ACC112 (cell line): ENCODE results near the gene PRAF2.

Source experiments
- H2AFZ ChIP-seq: fragments of 200-600 bp; sonication (generic); one replicate; pipeline ENCODE4 v1.6.0; 2017; ENCODE audit warnings: antibody characterized with exemption, low read length; ENCODE audit not compliant: unreplicated experiment
- H3K27ac ChIP-seq: fragments of 200-600 bp; sonication (generic); 2 replicates; pipeline ENCODE4 v1.5.1; 2014; ENCODE audit warnings: low read depth, mild to moderate bottlenecking, antibody characterized with exemption, low read length, moderate library complexity
- H3K27me3 ChIP-seq: fragments of 200-600 bp; sonication (generic); 2 replicates; pipeline ENCODE4 v1.6.1; 2014; ENCODE audit warnings: mild to moderate bottlenecking, antibody characterized with exemption, low read length, moderate library complexity, mixed read lengths; ENCODE audit not compliant: insufficient read depth
- H3K36me3 ChIP-seq: fragments of 200-600 bp; sonication (generic); 2 replicates; pipeline ENCODE4 v1.6.1; 2016; ENCODE audit warnings: mild to moderate bottlenecking, antibody characterized with exemption, low read length, moderate library complexity, mixed read lengths; ENCODE audit not compliant: insufficient read depth
- H3K4me1 ChIP-seq: fragments of 200-600 bp; sonication (generic); one replicate; pipeline ENCODE4 v1.6.1; 2016; ENCODE audit warnings: low read length, mixed read lengths; ENCODE audit not compliant: insufficient read depth, unreplicated experiment, control insufficient read depth
- H3K4me3 ChIP-seq: fragments of 200-600 bp; sonication (generic); 2 replicates; pipeline ENCODE4 v1.5.1; 2014; ENCODE audit warnings: mild to moderate bottlenecking, low read depth, low read length
- H3K79me2 ChIP-seq: fragments of 200-600 bp; sonication (generic); one replicate; pipeline ENCODE4 v1.6.0; 2016; ENCODE audit warnings: low read length; ENCODE audit not compliant: control insufficient read depth, unreplicated experiment, insufficient read depth

Gene PRAF2

DNA sequence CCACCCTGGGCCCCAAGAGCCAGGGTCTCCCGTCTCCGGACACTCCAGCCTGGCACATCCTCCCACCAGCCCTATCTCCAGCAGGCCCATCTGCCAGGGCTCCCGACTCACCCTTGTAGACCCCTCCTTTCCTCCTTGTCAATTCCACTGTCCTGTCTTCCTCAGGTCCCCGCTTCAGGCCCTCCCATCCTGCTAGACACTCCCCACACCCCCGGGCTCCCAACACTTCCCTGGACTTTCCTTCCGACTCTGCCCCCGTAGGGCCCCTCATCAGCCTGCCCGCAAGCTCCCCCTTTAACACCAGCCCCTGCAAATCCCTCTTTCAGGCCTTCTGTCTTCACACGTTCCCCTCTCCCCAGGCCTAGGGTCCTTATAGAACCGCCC is 1.1 kb downstream of the PRAF2 start:
- peaks cover 4% of the 10 kb centered on the region for H3K4me1 ChIP-seq

DNA sequence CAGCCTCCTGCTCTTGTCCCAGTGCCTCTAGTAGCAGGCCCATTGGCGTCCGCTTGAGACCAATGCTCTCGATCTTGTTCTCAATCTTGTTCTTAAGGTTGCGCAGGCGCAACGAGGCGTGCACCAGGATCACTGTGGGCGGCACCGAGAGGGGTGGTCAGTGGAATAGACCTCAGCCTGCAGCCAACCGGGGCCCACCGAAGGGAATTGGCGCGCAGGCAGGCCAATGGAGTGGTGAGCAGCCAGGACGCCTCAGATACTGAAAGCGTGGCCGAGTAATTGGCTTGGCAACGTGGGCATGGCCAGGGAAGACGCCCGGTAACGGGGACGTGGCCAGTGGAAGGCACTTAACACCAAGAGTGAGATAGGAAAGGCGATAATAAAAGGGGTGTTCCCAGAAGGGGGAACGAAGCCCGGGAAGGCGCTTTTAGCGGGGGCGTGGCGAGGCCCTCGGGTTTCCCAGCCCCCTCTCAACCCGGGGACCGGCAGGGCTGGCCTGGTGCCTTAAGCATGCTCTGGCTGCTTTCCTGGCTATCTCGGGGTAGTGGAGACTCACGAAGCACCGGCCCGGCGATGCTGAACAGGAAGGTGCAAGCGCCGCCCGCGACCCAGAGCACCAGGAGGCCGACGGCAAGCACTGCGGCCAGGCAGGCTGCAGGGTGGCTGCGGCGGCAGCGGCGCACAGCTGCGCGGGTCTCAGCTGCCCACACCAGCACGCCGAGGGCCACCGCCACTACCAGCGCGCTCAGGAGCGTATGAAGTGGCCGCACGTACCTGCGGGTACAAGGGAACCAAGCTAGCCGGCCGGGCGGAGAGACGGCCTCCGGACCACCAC is 1.7 kb downstream of the PRAF2 start:
- Histone ChIP-seq H3K36me3 (no peaks in the 10 kb centered on the region), H3K79me2 (peaks cover 6% of the 10 kb centered on the region), H2AFZ (no peak overlapping the region), H3K4me3 (peak overlapping the region; percentile 90), H3K27ac (no peak overlapping the region), H3K27me3 (no peaks in the 10 kb centered on the region), H3K4me1 (peaks cover 4% of the 10 kb centered on the region)

More for the DNA sequence above, 1.1 kb downstream of the PRAF2 start:
- Histone ChIP-seq H3K27ac (no peak overlapping the region), H3K4me3 (peak overlapping the region; percentile 90), H3K27me3 (no peaks in the 10 kb centered on the region), H2AFZ (no peak overlapping the region), H3K36me3 (no peaks in the 10 kb centered on the region), H3K79me2 (peaks cover 6% of the 10 kb centered on the region)

DNA sequence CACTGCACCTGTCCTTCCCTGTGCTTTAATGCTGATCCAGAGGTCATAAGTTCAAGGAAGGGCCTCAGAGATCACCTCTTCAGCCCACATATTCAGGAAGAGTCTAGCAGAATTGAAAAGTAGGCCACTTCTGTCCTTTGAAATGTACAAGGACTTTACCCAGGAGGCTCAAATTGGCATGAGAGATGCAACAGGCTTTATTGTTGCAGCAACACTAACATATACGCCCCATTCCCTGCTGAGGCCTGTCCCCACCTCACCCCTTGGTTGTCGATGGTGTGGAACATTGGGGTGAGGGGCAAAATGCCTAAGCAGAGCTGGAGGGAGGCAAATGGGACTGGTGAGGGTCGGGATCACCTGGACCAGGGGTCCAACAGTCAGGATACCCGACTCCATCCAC is 2.8 kb downstream of the PRAF2 start:
- Histone ChIP-seq H3K4me3 (no peak overlapping the region), H3K27ac (no peak overlapping the region), H3K79me2 (peaks cover 6% of the 10 kb centered on the region), H3K36me3 (no peaks in the 10 kb centered on the region), H3K4me1 (peaks cover 4% of the 10 kb centered on the region), H3K27me3 (no peaks in the 10 kb centered on the region), H2AFZ (no peak overlapping the region)

DNA sequence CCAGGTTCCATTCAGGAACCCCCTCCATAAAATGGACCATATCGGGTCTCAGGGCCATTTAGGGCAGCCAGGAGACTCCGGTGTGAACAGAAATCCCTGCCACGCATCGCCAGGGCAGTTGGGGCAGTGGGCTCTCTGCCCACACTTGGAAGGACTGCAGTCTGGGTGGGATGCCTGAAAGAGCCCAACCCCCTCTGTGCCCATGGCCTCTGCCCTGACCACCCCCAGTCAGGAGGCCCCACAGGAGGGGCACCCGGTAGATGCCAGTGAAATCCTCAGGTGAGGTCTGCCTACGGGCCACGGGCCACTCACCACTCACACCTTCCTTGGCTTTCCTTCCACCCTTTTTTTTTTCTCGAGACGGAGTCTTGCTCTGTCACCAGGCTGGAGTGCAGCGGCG is 4.8 kb downstream of the PRAF2 start:
- H2AFZ ChIP-seq, result no peak overlapping the region
- no peak overlapping the region for H3K4me3 ChIP-seq
- no peak overlapping the region for H3K27ac ChIP-seq
- no peaks in the 10 kb centered on the region for H3K36me3 ChIP-seq
- no peaks in the 10 kb centered on the region for H3K27me3 ChIP-seq
- H3K79me2 ChIP-seq, result peaks cover 6% of the 10 kb centered on the region
- H3K4me1 ChIP-seq, result no peaks in the 10 kb centered on the region

DNA sequence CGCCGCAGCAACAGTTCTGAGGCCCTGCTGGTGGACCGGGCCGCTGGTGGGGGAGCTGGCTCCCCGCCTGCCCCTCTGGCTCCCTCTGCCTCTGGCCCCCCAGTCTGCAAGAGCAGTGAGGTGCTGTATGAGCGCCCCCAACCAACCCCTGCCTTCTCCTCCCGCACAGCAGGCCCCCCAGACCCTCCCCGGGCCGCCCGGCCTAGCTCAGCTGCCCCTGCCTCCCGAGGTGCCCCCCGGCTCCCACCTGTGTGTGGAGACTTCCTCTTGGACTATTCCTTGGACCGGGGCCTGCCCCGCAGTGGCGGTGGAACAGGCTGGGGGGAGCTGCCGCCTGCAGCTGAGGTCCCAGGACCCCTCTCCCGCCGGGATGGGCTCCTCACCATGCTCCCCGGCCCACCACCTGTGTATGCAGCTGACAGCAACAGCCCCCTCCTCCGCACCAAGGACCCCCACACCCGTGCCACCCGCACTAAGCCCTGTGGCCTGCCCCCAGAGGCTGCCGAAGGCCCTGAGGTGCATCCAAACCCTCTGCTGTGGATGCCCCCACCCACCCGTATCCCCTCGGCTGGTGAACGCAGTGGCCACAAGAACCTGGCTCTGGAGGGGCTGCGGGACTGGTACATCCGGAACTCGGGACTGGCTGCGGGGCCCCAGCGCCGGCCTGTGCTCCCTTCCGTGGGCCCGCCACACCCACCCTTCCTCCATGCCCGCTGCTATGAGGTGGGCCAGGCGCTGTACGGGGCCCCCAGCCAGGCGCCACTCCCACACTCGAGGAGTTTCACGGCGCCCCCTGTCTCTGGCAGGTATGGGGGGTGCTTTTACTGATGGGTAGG is 6.3 kb downstream of the PRAF2 start:
- H3K36me3 ChIP-seq, result no peaks in the 10 kb centered on the region
- H3K27me3 ChIP-seq, result no peaks in the 10 kb centered on the region
- H2AFZ ChIP-seq, result no peak overlapping the region
- H3K27ac ChIP-seq, result no peak overlapping the region
- H3K79me2 ChIP-seq, result no peaks in the 10 kb centered on the region
- H3K4me1 ChIP-seq, result no peaks in the 10 kb centered on the region
- no peak overlapping the region for H3K4me3 ChIP-seq

DNA sequence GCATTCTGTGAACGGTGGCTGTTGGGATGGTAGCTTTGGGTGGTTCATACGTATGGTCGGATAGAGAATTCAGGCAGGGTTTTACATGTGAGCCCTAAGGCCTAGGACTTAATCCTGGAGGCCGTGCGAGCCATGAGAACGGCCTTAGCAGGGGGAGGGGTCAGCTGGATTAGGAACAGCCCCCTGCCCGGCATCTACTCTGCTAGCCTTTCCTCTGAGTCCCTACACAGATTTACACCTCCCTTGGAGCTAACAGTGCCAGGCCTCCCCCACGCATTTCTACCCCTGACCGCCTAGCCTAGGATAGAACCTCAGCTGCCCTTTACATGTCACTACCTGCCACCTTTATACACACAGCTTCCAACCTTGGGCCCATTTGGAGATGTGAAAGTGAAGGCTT is 7.1 kb downstream of the PRAF2 start:
- H3K79me2 ChIP-seq, result no peaks in the 10 kb centered on the region

DNA sequence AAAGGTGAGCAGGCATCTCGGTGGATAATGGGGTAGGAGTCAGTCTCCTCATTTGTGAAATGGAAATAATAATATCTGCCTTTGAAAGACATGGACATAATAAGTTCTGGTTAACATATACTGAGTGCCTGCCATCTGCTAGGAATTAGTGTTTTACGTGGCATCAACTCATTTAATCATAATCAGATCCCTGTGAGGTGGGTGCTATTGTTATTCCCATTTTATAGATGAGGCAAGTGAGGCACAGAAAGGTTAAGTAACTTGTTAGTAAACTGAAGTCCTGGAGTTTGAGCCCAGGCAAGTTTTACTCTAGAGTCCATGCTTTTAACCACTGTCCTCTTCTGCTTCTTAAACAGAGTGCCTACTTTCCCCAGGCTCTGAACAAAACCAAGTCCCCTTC is 7.5 kb downstream of the PRAF2 start:
- Histone ChIP-seq H3K27ac (no peak overlapping the region), H3K27me3 (no peaks in the 10 kb centered on the region), H3K36me3 (no peaks in the 10 kb centered on the region), H2AFZ (no peak overlapping the region), H3K79me2 (no peaks in the 10 kb centered on the region), H3K4me1 (no peaks in the 10 kb centered on the region), H3K4me3 (no peak overlapping the region)

More for the DNA sequence above, 7.1 kb downstream of the PRAF2 start:
- Histone ChIP-seq H3K4me3 (no peak overlapping the region), H3K27me3 (no peaks in the 10 kb centered on the region), H3K4me1 (no peaks in the 10 kb centered on the region), H2AFZ (no peak overlapping the region), H3K27ac (no peak overlapping the region), H3K36me3 (no peaks in the 10 kb centered on the region)

DNA sequence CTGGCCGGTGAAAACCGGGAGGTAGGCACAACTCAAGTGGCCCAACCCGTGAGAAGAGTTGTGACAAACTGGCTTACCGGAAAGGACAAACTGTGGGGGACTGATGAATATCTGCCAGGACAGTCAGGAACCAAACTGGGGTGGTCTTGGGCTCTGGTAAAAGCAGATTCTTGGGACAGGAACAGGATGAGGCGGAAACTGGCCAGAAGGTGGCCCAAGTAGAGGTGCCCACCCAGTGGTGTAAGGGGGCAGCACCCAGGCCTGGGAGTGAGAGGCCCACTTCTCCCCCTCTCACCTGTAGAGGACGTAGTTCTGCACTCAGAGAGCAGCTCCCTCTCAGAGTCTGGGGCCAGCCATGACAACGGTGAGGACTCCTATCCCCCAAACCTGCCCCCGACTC is 9.1 kb downstream of the PRAF2 start:
- Histone ChIP-seq H3K4me1 (no peaks in the 10 kb centered on the region), H3K27me3 (no peaks in the 10 kb centered on the region), H3K4me3 (no peak overlapping the region), H2AFZ (no peak overlapping the region), H3K36me3 (no peaks in the 10 kb centered on the region), H3K27ac (no peak overlapping the region), H3K79me2 (no peaks in the 10 kb centered on the region)

DNA sequence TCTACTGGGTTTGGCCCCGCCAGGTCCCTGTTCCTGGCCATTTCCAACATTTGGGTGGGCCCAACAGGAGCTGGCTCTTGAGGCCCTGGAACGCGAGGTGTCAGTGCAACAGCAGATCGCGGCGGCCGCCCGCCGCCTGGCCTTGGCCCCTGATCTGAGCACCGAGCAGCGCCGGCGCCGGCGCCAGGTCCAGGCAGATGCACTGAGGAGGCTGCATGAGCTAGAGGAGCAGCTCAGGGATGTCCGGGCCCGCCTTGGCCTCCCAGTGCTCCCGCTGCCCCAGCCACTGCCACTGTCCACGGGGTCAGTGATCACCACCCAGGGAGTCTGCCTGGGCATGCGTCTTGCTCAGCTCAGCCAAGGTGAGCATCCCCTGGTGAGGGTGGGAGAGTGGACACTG is 9.5 kb downstream of the PRAF2 start:
- Histone ChIP-seq H3K27me3 (no peaks in the 10 kb centered on the region), H3K4me1 (no peaks in the 10 kb centered on the region), H3K79me2 (no peaks in the 10 kb centered on the region), H3K27ac (no peak overlapping the region), H3K36me3 (no peaks in the 10 kb centered on the region), H3K4me3 (no peak overlapping the region), H2AFZ (no peak overlapping the region)

DNA sequence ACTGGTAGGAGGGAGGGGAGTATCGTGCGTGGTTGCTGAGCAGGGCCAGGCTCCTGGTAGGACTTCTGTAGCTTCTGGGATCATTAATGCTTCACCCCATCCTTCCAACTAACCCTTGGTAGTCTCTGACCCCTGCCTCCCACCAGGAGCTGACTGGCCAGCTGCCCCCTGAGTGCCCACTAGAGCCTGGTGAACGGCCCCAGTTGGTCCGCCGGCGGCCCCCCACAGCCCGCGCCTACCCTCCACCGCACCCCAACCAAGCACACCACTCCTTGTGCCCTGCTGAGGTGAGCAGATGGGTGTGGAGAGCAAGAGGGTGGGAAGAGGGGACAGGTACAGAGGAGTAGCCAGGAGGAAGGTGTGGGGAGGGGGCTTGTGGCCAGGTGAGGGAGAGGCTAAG is 10.1 kb downstream of the PRAF2 start:
- Histone ChIP-seq H3K27me3 (no peaks in the 10 kb centered on the region), H2AFZ (no peak overlapping the region), H3K4me3 (no peak overlapping the region), H3K27ac (no peak overlapping the region), H3K79me2 (no peaks in the 10 kb centered on the region), H3K36me3 (no peaks in the 10 kb centered on the region), H3K4me1 (no peaks in the 10 kb centered on the region)

DNA sequence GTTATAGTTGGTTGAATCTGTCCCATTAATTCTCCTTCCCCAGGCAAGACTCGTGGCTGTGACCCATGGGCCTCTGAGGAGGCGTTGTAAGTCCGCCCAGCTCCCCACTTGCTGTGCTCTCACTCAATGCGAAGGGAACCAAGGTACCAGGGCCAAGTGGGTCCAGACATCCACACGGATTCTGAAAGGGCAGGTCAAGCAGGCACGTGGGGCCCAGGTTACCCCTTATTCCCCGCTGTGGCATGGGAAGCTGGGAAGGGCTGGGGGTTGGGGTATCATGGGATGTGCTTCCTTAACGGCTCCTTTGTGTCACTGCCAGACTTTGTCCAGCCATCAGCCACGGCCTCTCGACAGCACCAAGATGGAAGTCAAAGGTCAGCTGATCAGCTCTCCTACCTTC is 11.9 kb downstream of the PRAF2 start:
- Histone ChIP-seq H3K27ac (no peak overlapping the region), H2AFZ (no peak overlapping the region), H3K4me3 (no peak overlapping the region), H3K36me3 (no peaks in the 10 kb centered on the region), H3K27me3 (no peaks in the 10 kb centered on the region), H3K4me1 (no peaks in the 10 kb centered on the region), H3K79me2 (no peaks in the 10 kb centered on the region)
